GM12891 (cell line): ENCODE measurements around the gene CREB3L1. TPM values are rescaled to one million over a fixed set of nuclear protein-coding genes. Genes with fewer than 3 reads are reported as not detected.

ENCODE experiments used
- DNase-seq: peaks from one replicate; pipeline ENCODE4 v3.0.0; 2011; ENCODE audit warnings: low spot score; ENCODE audit not compliant: insufficient read length
- FAIRE-seq: peaks from 2 replicates; lab custom pipeline; 2011; peaks lifted over from hg19 to GRCh38; lab: Jason Lieb, UNC
- PAX5 ChIP-seq: IDR thresholded peaks from 2 replicates; pipeline ENCODE4 v1.6.1; 2011; ENCODE audit warnings: low read length, moderate library complexity, mild to moderate bottlenecking; ENCODE audit not compliant: insufficient read depth, severe bottlenecking
- POLR2A ChIP-seq: IDR thresholded peaks from 2 replicates; pipeline ENCODE4 v1.6.1; 2011; ENCODE audit warnings: low read depth, low read length, control low read depth
- POLR2AphosphoS5 ChIP-seq: IDR thresholded peaks from 2 replicates; pipeline ENCODE4 v1.6.1; 2011; ENCODE audit warnings: low read depth, low read length, control low read depth
- POU2F2 ChIP-seq: IDR thresholded peaks from 2 replicates; pipeline ENCODE4 v1.6.1; 2011; ENCODE audit warnings: low read depth, mild to moderate bottlenecking, control low read depth, low read length, moderate library complexity
- SPI1 ChIP-seq: IDR thresholded peaks from 2 replicates; pipeline ENCODE4 v1.6.1; 2011; ENCODE audit warnings: low read depth, low read length, control low read depth
- TAF1 ChIP-seq: IDR thresholded peaks from 2 replicates; pipeline ENCODE4 v1.6.1; 2011; ENCODE audit warnings: low read depth, low read length, control low read depth
- polyA plus RNA-seq: library from polyadenylated mRNA; unstranded; fragments of >200 nt; gene quantifications from one replicate; pipeline ENCODE4 v1.2.1, GENCODE V29; 2012; ENCODE audit warnings: low read depth, missing spikeins, inconsistent platforms; ENCODE audit not compliant: missing spikeins

Gene CREB3L1
- 2.6 TPM for polyA plus RNA-seq

- FAIRE-seq = no peak
- TF ChIP-seq SPI1 (no peak), POLR2A (no peak), POU2F2 (peak; percentile 85; the same call in 1 of the 2 replicates), POLR2AphosphoS5 (no peak), PAX5 (no peak), TAF1 (no peak)
- no peak for DNase-seq
Observed at GRCh38 chr11:46277622-46278386, at the start of gene CREB3L1. Gene CREB3L1, plus strand, starts transcription at chr11:46277662. Its CDS starts 450 bp downstream, at chr11:46278112.

DNA sequence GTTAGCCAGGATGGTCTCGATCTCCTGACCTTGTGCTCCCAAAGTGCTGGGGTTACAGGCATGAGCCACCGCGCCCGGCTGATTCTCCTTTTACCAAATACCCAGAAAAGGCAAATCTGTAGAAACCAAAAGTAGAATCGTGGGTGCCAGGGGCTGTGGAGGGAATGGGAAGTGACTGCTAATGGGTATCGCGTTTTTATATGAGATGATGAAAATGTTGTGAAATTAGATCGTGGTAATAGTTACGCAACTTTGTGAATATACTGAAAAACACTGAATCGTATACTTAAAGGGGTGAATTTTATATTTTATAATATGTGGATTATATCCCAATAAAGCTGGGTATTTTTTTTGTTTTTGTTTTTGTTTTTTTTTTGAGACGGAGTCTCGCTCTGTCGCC is 48.2 kb upstream of the CREB3L1 start:
- FAIRE-seq (no peak), DNase-seq (no peak)
- TF ChIP-seq POLR2AphosphoS5 (no peak), POLR2A (no peak), TAF1 (no peak), SPI1 (no peak)

DNA sequence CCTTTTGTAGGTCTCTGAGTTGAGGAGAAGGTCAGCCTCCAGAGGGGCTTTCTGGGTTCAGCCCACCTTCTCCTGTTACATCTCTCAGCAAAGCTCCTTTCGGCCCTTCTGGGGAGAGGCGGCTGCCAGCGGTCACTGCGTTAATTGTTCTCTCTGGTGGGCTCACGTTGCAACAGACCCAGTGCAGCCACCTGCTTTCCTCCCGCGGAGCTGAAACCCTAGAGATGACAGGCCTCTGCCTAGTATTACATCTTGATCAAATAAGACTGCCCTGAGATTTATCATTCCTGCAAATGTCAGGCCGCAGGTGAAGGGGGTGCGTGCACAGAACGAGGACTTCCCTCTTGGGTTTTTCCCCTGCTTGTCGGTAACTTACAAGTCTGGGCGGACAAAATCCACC is 43.2 kb upstream of the CREB3L1 start:
- FAIRE-seq = no peak
- DNase-seq = no peak
- TF ChIP-seq POLR2AphosphoS5 (no peak), PAX5 (no peak), SPI1 (no peak), TAF1 (no peak), POLR2A (no peak), POU2F2 (no peak)

GRCh38 chr11:46235777-46236688 is 41.4 kb upstream of the CREB3L1 start:
- FAIRE-seq (no peak), DNase-seq (no peak)
- TF ChIP-seq POLR2AphosphoS5 (no peak), SPI1 (peak; percentile 44; the same call in 1 of the 2 replicates)

GRCh38 chr11:46236918-46237247 is 40.6 kb upstream of the CREB3L1 start:
- FAIRE-seq (no peak), DNase-seq (no peak)
- TF ChIP-seq POU2F2 = no peak
- no peak for TF ChIP-seq TAF1
- no peak for TF ChIP-seq POLR2A
- no peak for TF ChIP-seq POLR2AphosphoS5
- TF ChIP-seq SPI1 = no peak
- no peak for TF ChIP-seq PAX5

GRCh38 chr11:46237248-46238077 is 40.0 kb upstream of the CREB3L1 start:
- DNase-seq (peak; percentile 48), FAIRE-seq (no peak)
- no peak for TF ChIP-seq TAF1
- no peak for TF ChIP-seq POLR2A

DNA sequence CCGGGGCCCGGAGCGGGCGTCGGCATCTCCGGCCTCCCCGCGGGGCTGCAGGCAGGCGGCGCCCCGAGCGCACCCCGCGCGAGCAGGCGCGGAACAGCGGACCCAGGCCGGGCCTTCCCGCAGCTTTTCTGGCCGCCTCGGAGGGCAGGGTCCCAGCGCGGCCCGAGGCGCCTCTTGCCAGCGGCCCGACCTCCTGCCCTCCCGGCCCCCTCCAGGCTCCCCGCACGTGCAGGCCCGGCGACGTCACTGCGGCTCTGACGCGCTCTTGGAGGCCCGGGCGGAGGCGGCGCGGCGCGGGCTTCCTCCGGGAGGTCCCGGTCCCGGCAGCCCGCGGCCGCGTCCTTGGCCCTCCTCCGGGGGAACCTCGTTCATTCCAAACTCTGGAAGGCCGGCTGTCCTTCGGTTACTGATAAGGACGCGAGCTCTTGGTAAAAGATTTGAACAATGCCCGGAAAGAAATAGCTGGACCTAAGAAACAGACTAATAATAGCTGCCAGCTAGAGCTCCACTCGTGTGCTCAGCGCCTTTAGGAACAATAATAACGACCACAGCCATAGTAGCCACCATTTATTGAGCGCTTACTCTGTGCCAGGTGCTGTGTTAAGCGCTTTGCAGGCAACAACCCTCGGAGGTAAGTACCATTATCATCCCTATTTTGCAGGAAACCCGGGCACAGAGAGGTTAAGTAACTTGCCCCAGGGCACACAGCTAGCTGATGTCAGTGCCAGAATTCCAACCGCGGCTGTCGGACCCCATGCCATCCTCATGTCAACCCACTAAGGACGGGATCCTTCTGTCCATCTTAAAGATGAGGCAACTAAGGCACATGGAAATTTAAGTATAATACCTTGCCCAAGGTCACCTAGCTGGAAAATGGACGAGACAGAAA is 39.1 kb upstream of the CREB3L1 start:
- FAIRE-seq (no peak), DNase-seq (peak; percentile 51)
- TF ChIP-seq POLR2A = no peak

DNA sequence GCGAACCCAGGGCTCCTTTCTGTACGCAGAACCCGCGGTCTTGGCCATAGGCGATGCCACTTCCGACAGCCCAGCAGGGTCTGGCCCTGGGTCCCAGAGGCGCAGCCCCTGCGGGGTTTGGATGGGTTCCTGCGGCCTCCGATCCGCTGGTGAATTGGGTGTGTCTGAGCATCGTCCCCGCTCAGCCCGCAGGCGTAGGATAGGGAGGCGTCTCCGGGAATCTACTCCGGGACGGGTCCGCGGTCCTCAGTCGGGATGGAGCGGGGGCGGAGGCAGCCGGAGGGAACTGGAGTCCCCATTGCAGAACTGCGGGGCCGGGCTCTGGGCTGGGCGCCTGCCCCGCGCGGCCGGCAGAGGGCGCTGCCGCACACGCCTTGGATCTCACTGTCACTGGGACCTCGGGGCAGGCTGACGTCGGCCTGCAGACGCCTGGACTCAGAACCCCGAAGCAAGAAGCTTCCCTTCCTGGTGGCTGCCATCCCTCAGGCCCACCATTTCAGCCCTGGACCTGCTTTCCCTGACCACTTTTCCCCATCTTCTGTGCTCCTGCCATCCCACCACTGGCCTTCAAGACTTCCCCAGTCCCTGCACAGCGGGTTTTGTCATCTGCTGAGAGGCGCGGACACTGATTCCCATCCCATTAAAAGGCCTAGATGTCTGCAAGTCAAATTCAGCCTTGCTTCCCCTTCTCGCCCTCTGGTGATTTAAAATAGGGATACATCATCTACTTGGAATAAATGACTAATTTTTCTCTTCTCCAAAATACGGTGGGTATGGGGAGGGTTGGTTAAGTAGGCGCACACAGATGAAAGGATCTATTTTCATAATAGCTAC is 38.3 kb upstream of the CREB3L1 start:
- peak; percentile 83 for DNase-seq
- peak; percentile 63 for FAIRE-seq

More for the DNA sequence above, 38.3 kb upstream of the CREB3L1 start:
- no peak for TF ChIP-seq TAF1
- peak; percentile 39; the same call in 1 of the 2 replicates for TF ChIP-seq SPI1
- no peak for TF ChIP-seq POU2F2
- no peak for TF ChIP-seq POLR2AphosphoS5
